Measurements from ENCODE around the gene ADIRF.
A peak's percentile ranks its signal among the peaks of the same experiment; 100 is the strongest.
"Not testable (repeated sequence)": the region's sequence is repeated elsewhere in the genome, so short reads cannot be mapped to it uniquely, and the experiment has no call there.

ADIRF gene

GRCh38 chr10:86943316-86944030 lies 24.8 kb upstream of the ADIRF start:
- H3K27ac Mint-ChIP-seq = no peak overlapping the region
- ATAC-seq (no peak), DNase-seq (ENCODE audit: low spot score in 2 of 2) (peak in 1 of 2 donors; percentile 33)
- no peaks in the 10 kb centered on the region for H3K36me3 Mint-ChIP-seq
- no peaks in the 10 kb centered on the region for H3K4me1 Mint-ChIP-seq
- no peaks in the 10 kb centered on the region for H3K9me3 Mint-ChIP-seq
- no peak overlapping the region for H3K4me3 Mint-ChIP-seq

GRCh38 chr10:86944031-86944419 lies 24.3 kb upstream of the ADIRF start:
- Mint-ChIP-seq H3K36me3 (no peaks in the 10 kb centered on the region), H3K4me3 (no peak overlapping the region), H3K9me3 (no peaks in the 10 kb centered on the region), H3K27ac (no peak overlapping the region), H3K4me1 (no peaks in the 10 kb centered on the region)
- DNase-seq (ENCODE audit: low spot score in 2 of 2) (no peak), ATAC-seq (no peak)

- Mint-ChIP-seq H3K36me3 (no peaks in the 10 kb centered on the region), H3K27ac (no peak overlapping the region), H3K4me1 (no peaks in the 10 kb centered on the region), H3K4me3 (no peak overlapping the region), H3K9me3 (no peaks in the 10 kb centered on the region)
- DNase-seq (ENCODE audit: low spot score in 2 of 2) = no peak
- ATAC-seq = no peak
Observed at GRCh38 chr10:86944471-86944870, 23.8 kb upstream of the ADIRF start.

- Mint-ChIP-seq H3K36me3 (no peaks in the 10 kb centered on the region), H3K27ac (no peak overlapping the region), H3K9me3 (no peaks in the 10 kb centered on the region), H3K4me3 (no peak overlapping the region), H3K4me1 (no peaks in the 10 kb centered on the region)
- ATAC-seq = no peak
- no peak for DNase-seq (ENCODE audit: low spot score in 2 of 2)
Observed at GRCh38 chr10:86944907-86945306, 23.4 kb upstream of the ADIRF start.

- Mint-ChIP-seq H3K9me3 (no peaks in the 10 kb centered on the region), H3K4me1 (peaks cover 6% of the 10 kb centered on the region), H3K4me3 (no peak overlapping the region), H3K36me3 (no peaks in the 10 kb centered on the region), H3K27ac (no peak overlapping the region)
- no peak for ATAC-seq
- no peak for DNase-seq (ENCODE audit: low spot score in 2 of 2)
Observed at GRCh38 chr10:86945361-86946212, 22.7 kb upstream of the ADIRF start.

GRCh38 chr10:86946213-86947155 lies 21.8 kb upstream of the ADIRF start:
- Mint-ChIP-seq H3K27ac (no peak overlapping the region), H3K4me1 (peaks cover 9% of the 10 kb centered on the region), H3K9me3 (no peaks in the 10 kb centered on the region), H3K4me3 (no peak overlapping the region), H3K36me3 (no peaks in the 10 kb centered on the region)
- DNase-seq (ENCODE audit: low spot score in 2 of 2) (no peak), ATAC-seq (no peak)

- not testable (repeated sequence) for H3K36me3 Mint-ChIP-seq
Observed at GRCh38 chr10:86947806-86948205, 20.5 kb upstream of the ADIRF start.

GRCh38 chr10:86950349-86950748 lies 17.9 kb upstream of the ADIRF start:
- no peaks in the 10 kb centered on the region for H3K36me3 Mint-ChIP-seq
- no peak overlapping the region for H3K4me3 Mint-ChIP-seq
- H3K27ac Mint-ChIP-seq = peak overlapping the region; percentile 65
- H3K4me1 Mint-ChIP-seq = peaks cover 9% of the 10 kb centered on the region
- DNase-seq (ENCODE audit: low spot score in 2 of 2) = no peak
- no peak for ATAC-seq
- H3K9me3 Mint-ChIP-seq = peaks cover 9% of the 10 kb centered on the region

More at GRCh38 chr10:86947806-86948205, 20.5 kb upstream of the ADIRF start:
- not testable (repeated sequence) for ATAC-seq; H3K9me3 Mint-ChIP-seq; DNase-seq (ENCODE audit: low spot score in 2 of 2); H3K4me3 Mint-ChIP-seq; H3K27ac Mint-ChIP-seq; H3K4me1 Mint-ChIP-seq

GRCh38 chr10:86951184-86951761 lies 17.0 kb upstream of the ADIRF start:
- no peaks in the 10 kb centered on the region for H3K36me3 Mint-ChIP-seq
- DNase-seq (ENCODE audit: low spot score in 2 of 2) (no peak), ATAC-seq (no peak)
- no peak overlapping the region for H3K27ac Mint-ChIP-seq
- H3K9me3 Mint-ChIP-seq = peaks cover 9% of the 10 kb centered on the region
- no peak overlapping the region for H3K4me3 Mint-ChIP-seq
- peaks cover 9% of the 10 kb centered on the region for H3K4me1 Mint-ChIP-seq

- DNase-seq (ENCODE audit: low spot score in 2 of 2) = no peak
- H3K9me3 Mint-ChIP-seq = peaks cover 9% of the 10 kb centered on the region
- H3K4me1 Mint-ChIP-seq = peaks cover 9% of the 10 kb centered on the region
- no peak overlapping the region for H3K4me3 Mint-ChIP-seq
- no peak for ATAC-seq
- peak overlapping the region; percentile 38 for H3K27ac Mint-ChIP-seq
- no peaks in the 10 kb centered on the region for H3K36me3 Mint-ChIP-seq
Observed at GRCh38 chr10:86952106-86952505, 16.2 kb upstream of the ADIRF start.

- H3K9me3 Mint-ChIP-seq; DNase-seq (ENCODE audit: low spot score in 2 of 2); H3K4me1 Mint-ChIP-seq; H3K36me3 Mint-ChIP-seq; H3K4me3 Mint-ChIP-seq; ATAC-seq: not testable (repeated sequence)
- peak overlapping the region; percentile 38 for H3K27ac Mint-ChIP-seq
Observed at GRCh38 chr10:86952697-86953096, 15.6 kb upstream of the ADIRF start.

- peaks cover 9% of the 10 kb centered on the region for H3K4me1 Mint-ChIP-seq
- no peak overlapping the region for H3K27ac Mint-ChIP-seq
- H3K9me3 Mint-ChIP-seq = peaks cover 9% of the 10 kb centered on the region
- no peak for ATAC-seq
- DNase-seq (ENCODE audit: low spot score in 2 of 2) = no peak
- no peak overlapping the region for H3K4me3 Mint-ChIP-seq
- H3K36me3 Mint-ChIP-seq = no peaks in the 10 kb centered on the region
Observed at GRCh38 chr10:86953747-86954680, 14.3 kb upstream of the ADIRF start.

GRCh38 chr10:86954681-86955500 lies 13.4 kb upstream of the ADIRF start:
- Mint-ChIP-seq H3K9me3 (peaks cover 9% of the 10 kb centered on the region), H3K4me3 (no peak overlapping the region), H3K27ac (no peak overlapping the region), H3K36me3 (no peaks in the 10 kb centered on the region), H3K4me1 (peaks cover 9% of the 10 kb centered on the region)
- no peak for DNase-seq (ENCODE audit: low spot score in 2 of 2)
- no peak for ATAC-seq
